GM18870 (cell line): ENCODE measurements around the gene MED13.
"Not testable (repeated sequence)": the region's sequence is repeated elsewhere in the genome, so short reads cannot be mapped to it uniquely, and the experiment has no call there.

Experiments
- ATAC-seq: cut with Tn5 transposase; IDR thresholded peaks from one replicate; pipeline ENCODE4 v1.9.1; 2021; ENCODE audit warnings: moderate library complexity; ENCODE audit not compliant: unreplicated experiment

The MED13 gene

DNA sequence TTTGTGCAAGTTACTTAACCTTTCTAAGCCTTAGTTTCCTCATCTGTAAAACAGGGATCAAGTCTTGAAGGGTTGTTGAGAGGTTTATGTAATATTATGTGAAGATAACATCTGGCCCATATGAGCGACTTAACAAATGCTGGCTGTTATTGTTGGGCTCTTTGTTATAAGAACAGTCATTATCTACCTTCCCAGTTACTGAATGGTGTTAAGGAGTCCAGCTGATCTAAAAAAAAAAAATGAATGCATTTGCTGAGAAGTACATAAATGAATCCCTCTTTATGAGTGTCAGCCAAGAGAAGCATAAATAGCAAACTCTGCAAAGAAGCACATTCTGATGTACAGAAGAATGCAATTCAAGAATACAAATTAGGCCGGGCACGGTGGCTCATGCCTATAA lies 24.3 kb upstream of the MED13 start:
- no peak for ATAC-seq

DNA sequence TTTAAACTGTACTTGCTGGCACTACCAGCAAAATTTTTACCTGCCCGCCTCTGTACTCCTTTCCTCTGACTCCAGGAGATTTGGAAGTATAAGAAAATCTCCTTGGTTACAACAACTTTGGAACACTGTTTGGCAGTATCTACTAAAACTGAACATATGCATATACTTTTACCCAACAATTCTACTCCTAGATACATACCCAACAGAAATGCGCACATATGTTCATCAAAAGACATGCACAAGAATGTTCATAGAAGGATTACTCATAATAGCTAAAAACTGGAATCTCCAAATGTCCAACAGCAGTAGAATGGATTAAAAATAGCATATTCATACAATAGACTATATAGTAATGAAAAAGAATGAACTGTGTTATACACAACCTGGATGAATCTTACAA lies 21.7 kb upstream of the MED13 start:
- no peak for ATAC-seq

DNA sequence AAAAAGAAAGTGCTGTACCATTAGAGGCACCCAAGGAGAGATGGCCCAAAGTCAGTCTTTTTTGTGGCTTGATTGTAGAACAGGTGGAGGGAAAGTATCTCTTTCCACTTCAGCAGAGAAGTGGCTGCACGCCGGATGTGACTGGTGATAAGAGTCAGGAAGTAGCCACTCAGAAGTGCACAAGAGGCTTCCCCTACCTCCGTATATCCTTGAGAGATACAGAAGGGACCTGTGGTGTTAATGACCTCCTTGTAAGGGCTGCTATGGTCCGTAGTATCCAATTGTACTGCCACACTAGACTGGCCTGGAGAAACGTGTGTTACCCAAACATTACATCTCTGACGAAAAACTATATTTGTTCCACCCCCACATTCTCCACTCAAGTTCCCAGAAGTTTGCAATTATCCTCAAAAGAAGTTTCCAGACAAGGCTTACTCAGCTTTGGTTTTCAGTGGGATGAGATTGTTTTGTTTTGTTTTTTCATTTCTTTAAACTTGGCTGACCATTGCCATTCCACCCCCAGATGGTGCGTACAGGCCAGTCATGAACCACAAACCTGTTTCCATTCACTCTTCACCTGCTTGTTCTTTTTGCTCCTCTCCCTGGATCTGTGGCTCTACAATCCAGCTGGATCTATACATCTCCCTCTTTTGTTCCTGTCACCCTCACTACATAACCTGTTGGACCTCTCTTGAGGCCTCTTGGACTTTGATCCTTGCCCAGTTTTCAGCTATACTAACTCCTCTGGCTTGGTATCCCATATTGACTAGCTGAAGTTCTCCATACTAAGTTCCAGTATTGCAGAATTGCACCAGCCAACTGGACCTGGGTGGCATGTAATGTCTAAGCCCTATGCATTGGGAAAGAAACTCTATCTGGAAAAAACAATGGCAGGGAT lies 20.7 kb upstream of the MED13 start:
- no peak for ATAC-seq

DNA sequence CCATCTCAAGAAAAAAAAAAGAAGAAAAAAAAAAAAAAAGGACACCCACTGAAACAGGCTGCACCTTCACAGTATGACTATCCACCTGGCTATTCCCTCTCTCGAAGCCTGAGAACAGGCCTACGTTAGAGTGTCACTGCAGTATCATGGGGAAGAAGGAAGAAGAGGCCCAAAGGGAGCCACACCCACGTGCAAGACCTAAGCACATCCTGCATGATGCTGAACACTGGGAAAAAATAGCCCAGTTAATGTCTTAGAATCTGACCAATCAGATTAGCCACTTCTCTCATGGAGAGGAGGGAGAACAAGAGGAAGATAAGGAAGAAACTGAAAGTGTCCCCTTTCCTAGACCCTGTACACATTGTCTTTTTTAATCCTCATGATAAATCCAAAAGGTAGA lies 19.5 kb upstream of the MED13 start:
- no peak for ATAC-seq

DNA sequence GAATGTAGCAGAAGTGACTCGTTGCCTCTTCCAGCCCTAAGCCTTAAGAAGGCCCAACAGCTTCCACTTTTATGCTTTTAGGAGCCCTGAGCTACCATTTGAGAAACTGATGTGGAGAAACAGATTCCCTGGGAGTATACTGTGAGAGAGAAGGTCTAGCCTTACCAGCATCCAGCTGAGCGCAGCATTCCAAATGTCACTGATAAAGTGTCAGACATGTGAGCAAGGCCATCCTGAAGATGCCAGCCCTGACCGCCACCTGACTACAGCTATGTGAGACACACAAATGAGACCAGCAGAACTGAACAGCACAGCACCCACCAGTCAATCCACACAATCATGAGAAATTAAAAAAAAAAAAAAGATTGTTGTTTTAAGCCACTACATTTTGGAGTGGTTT lies 18.6 kb upstream of the MED13 start:
- no peak for ATAC-seq

DNA sequence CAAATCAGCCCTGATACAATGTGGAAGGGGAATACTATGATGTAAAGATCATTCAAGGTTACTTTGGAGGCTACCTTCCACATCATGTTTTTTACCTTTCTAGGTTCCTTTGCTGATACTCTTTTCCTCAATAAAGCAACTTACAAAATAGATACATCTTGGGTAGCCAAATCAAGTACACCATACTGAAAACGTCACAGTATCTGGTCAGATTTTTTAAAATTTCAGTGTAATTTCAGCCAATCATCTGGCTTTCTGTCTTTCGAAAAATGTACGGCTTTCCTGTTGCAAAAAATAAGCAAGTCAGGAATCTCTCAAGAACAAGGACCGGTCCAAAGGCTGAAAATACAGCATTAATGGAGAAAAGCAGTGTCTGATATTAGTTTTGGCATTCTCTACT lies 15.6 kb upstream of the MED13 start:
- no peak for ATAC-seq

DNA sequence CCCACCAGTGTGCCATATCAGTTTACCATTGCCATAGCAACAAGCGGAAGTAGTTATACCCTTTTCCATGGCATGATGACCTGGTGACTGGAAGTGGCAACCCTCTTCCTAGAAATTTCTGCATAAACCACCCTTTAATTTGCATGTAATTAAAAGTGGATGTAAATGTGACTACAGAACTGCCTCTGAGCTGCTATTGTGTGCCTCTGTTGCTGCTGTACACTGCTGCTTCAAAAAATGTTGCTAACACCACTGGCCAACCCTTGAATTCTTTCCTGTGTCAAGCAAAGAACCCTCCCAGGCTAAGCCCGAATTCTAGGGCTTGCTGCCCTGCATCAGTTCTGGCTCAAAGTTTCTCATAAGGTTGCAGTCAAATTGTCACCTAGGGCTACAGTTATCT lies 12.9 kb upstream of the MED13 start:
- no peak for ATAC-seq

DNA sequence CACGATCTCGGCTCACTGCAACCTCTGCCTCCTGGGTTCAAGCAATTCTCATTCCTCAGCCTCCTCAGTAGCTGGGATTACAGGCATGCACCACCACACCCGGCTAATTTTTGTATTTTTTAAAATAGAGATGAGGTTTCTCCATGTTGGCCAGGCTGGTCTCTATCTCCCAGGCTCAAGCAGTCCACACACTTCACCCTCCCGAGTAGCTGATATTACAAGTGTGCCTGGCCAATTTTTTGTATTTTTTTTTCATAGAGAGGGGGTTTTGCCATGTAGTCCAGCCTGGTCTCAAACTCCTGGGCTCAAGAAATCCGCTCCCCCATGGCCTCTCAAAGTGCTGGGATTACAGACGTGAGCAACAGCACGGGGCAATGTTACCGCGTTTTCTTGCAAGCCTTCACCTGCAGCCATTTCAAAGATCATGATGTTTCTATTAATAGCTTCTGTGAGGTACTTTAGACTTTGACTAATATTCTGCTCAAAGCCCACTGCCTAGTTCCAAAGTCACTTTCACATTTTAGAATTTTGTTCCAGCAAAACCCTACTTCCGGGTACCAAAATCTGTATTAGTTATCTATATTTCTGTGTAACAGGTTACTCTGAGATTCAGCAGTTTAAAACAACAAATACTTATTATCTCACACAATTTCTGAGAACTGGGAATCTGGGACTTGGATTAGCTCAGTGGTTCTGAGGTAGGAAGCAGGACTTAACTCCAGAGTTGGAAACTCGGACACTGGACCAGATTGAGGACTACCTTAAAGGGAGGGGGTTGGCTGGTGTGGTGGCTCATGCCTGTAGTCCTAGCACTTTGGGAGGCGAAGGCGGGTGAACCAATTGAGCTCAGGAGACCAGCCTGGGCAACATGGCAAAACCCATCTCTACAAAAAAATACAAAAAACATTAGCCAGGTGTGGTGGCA lies 12.0 kb upstream of the MED13 start:
- ATAC-seq = no peak

DNA sequence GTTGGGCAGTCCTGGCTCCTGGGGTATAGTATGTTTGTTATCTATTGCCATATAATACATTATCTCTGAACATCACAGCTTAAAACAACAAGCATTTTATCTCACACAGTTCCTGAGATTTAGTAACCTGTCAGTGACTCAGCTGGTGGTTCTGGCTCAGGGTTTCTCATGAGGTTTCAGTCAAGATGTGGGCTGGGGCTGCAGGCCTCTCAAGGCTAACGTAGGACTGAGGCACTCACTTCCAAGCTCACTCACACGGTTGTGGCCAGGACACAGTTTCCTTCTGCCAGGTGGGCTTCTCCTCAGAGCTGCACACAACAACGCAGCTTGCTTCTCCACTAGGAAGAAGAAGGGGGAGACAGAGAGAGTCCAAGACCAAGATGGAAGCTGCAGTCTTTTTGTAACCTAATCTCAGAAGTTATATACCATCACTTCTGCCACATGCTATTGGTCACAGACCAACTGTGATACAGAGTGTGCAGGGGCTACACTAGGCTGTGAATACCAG lies 10.3 kb upstream of the MED13 start:
- ATAC-seq = no peak

DNA sequence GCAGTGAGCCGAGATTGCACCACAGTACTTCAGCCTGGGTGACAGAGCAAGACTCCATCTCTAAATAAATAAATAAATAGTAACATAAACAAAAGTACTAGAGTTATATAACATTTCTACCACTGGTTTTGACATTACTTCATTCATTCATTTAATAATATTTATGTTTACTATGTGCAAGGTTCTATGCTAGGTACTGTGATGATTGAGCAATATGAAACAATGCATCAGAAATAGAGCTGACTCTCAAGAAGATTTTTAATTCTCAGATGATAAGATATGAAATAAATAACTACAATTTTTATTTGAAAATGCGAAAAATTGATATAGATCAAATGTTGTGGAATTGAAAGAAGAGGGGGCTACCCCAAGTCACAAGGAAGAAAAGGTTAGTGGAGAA lies 8.9 kb upstream of the MED13 start:
- no peak for ATAC-seq

DNA sequence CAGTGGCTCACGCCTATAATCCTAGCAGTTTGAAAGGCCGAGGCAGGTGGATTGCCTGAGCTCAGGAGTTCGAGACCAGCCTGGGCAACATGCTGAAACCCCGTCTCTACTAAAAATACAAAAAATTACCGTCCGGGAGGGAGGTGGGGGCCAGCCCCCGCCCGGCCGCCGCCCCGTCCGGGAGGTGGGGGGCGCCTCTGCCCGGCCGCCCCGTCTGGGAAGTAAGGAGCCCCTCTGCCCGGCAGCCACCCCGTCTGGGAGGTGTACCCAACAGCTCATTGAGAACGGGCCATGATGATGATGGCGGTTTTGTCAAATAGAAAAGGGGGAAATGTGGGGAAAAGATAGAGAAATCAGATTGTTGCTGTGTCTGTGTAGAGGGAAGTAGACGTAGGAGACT lies 7.8 kb upstream of the MED13 start:
- not testable (repeated sequence) for ATAC-seq

DNA sequence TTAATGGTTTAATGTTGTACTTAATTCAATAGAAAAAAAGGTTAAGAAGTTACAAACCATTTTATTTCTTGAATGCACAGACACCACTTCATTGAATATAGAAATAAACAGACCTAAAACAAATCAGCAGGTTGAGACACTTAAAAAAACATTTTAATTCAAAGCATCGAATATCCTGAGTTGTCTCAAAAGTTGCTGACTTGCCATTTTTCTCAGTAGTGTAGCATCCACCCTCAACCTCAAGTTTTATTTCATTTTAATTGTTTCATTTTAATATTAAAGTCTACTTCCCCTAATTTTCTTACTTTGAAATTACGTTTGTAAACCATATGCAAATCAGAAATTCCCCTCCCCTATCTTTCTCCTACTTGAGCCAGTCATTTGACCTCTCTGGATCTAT lies 5.8 kb upstream of the MED13 start:
- ATAC-seq = no peak

DNA sequence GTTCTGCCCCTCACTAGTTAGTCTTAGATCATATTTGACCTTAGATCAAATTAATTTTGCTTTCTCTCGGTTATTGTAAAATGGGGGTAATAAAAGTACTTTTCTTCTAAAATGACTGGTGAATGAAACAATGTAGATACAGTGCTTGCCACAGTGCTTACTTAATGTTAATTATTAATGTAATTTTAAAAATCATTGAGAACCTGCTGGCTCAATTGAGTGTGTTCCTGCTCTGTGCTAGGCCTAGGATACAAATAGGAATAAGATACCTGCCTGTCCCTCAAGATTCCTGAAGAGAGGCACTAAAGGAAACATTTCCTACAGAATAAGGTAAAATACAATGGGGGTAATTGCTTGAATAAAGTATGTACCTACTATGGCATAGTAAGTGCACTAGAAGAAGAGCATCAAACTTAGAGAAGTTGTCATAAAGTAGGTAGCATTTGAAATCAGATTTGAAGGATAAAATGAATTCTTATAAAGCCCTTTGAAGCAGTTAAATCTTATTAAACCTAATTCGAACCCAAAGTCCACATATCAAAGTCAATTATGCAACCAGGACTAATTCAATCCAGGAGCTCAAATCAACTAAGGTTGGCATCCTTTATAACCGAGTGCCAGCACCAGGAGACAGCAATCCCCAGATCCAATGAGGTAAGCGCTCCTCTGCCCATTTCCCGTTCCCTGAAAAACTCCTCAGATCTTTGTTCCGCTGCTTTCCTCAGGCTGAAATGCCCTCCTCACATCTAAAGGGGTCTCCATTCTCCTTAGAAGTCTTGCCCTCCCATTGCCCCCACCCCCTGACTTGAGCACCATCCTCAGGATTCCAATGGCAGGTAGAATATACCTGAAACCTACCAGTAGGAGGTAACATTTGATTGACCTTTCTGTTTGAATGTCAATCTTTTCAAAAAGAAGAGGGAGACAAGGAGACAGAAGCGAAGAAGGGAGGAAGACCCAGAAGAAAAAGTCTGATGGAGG lies 2.4 kb upstream of the MED13 start:
- no peak for ATAC-seq

DNA sequence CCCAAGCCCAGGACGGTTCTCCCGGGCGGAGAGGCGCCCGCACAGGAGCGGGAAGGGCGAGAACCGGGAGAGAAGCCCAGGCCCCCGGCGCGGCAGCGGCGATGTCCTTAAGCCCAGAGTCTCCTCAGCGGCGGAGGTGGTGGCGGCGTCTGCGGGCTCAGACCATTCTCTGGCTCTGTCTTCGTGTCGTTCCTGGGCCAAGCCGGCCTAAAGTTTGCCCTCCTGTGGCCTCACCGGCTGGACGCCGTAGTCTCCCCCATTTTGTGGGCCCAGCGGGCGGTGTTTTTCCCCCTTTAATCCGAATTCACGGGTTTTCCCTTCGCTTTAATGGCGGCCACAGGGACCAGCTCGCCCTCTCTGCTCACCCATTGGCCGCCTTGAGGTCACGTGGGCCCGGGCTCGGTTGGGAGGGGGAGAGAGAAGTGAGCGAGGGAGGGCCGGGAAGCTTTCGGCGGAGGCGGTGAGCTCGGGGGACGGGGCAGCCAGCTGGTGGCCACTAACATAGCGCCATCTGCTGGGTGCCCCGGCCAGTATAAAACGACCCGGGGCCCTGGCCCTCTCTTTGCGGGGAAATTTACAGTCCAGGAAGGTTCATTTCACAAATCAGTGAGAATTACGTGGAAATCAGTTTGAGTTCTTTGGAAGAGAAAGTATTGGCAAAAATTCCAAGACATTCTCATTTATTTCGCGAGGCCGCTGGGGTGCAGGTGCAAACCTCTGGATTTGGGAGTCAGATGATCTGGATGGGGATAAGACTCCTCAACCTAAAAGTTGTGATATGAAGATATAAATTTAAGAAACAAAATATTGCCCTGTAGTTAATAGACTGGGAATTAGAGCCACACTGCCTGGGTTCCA lies 762 bp upstream of the MED13 start:
- peak; percentile 51 for ATAC-seq

DNA sequence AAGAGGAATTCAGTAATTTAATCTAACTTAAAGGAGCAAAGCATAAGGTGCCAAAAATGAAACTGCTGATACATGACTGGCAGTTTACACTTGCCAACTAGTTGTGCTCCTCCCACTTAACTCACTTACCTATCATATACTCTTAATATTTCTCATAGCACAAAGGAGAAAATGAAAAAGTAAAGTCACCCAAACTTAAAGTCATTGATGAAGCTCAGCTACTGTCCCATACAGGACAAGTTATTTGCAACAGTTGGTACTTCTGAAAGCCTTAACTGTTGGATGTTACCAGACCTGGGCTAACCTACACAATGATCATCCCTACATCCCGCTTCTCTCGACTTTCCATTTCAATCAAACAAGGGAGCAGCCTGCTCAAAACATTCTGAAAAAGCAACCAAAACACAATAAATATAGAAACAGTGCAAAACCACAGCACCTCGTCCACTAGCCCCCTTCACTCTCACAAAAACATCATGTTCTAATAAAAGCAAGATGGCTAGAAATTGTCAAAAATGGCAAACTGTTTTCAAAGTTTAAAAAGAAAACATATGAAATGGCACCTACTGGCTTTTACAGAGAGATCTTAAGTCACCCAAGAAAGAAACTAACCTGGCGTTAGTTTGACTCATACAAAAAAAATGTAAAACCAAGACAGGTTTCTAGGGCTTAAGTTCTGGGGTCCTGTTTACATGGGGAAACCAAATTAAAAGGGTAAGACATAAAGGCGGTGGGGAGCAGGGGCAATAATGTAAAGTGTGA lies 868 bp downstream of the MED13 start:
- ATAC-seq = no peak

DNA sequence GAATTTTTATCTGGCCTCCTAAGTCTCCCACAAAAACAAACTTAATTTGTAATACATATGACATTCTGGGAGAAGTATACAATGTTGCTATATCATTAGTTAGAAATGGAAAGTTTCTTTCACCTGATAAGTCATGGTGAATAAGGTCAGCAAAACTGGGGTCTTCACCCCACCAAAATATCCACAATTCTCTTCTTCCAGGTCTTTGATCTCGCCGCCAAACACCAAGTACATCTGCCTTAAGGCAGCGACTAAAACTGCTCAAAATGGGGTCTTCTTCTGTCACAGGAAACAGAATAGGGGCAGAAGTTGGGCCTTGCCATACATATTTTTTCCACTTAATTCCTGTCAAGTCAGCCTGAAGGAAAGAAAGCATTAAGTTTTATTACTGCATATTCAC lies 2.1 kb downstream of the MED13 start:
- ATAC-seq = no peak

DNA sequence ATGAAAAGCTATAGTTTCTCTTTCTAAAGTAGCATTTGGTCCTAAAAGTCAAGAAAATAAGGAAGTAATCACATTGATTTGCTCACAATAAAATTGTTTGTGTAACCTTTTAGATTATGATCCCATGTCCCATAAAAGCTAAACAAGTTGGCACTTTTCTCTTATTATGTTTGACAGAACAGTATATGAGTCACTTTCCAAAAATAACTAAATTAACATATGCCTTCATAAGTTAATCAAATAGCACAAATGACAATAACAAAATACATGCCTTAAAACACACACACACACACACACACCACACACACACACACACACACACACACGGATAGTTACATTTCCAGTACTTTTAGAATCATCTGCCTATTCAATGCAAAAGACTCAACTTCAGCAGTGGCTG lies 2.8 kb downstream of the MED13 start:
- no peak for ATAC-seq

DNA sequence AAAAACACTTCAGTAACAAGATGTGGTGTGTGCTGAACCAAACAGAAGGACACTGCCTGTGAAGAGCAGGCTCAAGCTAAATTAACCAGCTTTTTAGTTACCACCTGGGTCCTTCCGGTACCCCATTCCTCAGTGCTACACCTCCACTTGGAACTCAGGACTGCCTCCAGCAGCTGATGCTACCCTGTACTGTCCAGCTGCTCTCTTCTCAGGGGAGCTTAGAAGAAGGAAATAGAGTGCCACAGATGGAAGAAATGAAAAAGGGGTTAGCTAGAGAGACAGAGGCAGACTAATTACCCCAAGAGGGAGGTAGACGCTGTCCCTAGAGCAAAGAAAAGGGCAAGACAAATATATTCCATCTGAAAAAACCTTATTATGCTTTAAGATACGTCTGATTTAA lies 5.7 kb downstream of the MED13 start:
- no peak for ATAC-seq

DNA sequence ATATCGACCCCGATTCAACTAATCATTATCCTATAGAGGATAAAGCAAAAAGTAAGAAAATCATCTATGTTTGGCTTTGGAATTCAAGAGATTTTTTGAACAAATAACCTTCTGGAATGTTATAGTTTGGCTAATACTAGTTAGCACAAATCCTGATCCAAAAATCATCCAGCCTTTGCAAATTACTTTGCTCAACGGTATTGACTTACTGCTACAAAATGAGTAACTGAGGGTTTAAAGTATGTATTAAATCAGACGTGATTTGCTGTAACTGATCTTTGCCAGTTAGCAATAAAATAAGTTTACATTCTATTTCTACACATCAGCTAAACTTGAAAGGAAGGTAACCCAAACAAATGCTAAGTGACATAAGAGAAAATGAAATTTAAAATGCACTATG lies 6.5 kb downstream of the MED13 start:
- no peak for ATAC-seq
